ENCODE data around the gene SGCD.

SGCD gene

GRCh38 chr5:156684216-156684615 is 357.3 kb downstream of the SGCD start:
- ChIA-PET CTCF (no interaction called here), POLR2A (no interaction called here)
- TF ChIP-seq SP1 (IDR thresholded peaks at IDR 0.05): no peak
- no peak for DNase-seq (ENCODE audit: extremely low spot score)

- ChIA-PET POLR2A (no interaction called here), CTCF (interaction anchor here (0.6 kb wide), 1 partner anchor 446 kb away, joined by 4 read pairs; no protein-coding TSS in a partner anchor)
- no peak for DNase-seq (ENCODE audit: extremely low spot score)
- no peak for TF ChIP-seq FOXM1 (IDR thresholded peaks at IDR 0.05; ENCODE audit: borderline replicate concordance)
- TF ChIP-seq ELF4 (IDR thresholded peaks at IDR 0.05): no peak
- TF ChIP-seq SP1 (IDR thresholded peaks at IDR 0.05): no peak
- TF ChIP-seq FOXA1 (IDR thresholded peaks at IDR 0.05): no peak
- TF ChIP-seq PKNOX1 (IDR thresholded peaks at IDR 0.05): no peak
- no peak for TF ChIP-seq LEF1 (IDR thresholded peaks at IDR 0.05; ENCODE audit: borderline replicate concordance)
- TF ChIP-seq CTBP1 (IDR thresholded peaks at IDR 0.05; ENCODE audit: borderline replicate concordance): no peak
- no peak for TF ChIP-seq SUZ12 (IDR thresholded peaks at IDR 0.05)
These were observed 358.5 kb downstream of the SGCD start for GRCh38 chr5:156685481-156685880.

GRCh38 chr5:156686380-156686779 is 359.4 kb downstream of the SGCD start:
- ChIA-PET POLR2A (no interaction called here), CTCF (no interaction called here)
- no peak for DNase-seq (ENCODE audit: extremely low spot score)
- TF ChIP-seq ARNT (IDR thresholded peaks at IDR 0.05) (no peak), LEF1 (IDR thresholded peaks at IDR 0.05; ENCODE audit: borderline replicate concordance) (no peak), PKNOX1 (IDR thresholded peaks at IDR 0.05) (no peak), CTBP1 (IDR thresholded peaks at IDR 0.05; ENCODE audit: borderline replicate concordance) (no peak)

- ChIA-PET POLR2A (no interaction called here), CTCF (no interaction called here)
- no peak for DNase-seq (ENCODE audit: extremely low spot score)
- TF ChIP-seq LEF1 (IDR thresholded peaks at IDR 0.05; ENCODE audit: borderline replicate concordance) (no peak), SP1 (IDR thresholded peaks at IDR 0.05) (no peak), TARDBP (IDR thresholded peaks at IDR 0.05) (no peak), SUZ12 (IDR thresholded peaks at IDR 0.05) (no peak), FOXA1 (IDR thresholded peaks at IDR 0.05) (no peak), HDGF (IDR thresholded peaks at IDR 0.05; ENCODE audit: borderline replicate concordance) (no peak), FOXK2 (IDR thresholded peaks at IDR 0.05) (no peak), ARNT (IDR thresholded peaks at IDR 0.05) (no peak), ELF4 (IDR thresholded peaks at IDR 0.05) (no peak), FOXM1 (IDR thresholded peaks at IDR 0.05; ENCODE audit: borderline replicate concordance) (no peak), CTBP1 (IDR thresholded peaks at IDR 0.05; ENCODE audit: borderline replicate concordance) (no peak)
These were observed 359.8 kb downstream of the SGCD start for GRCh38 chr5:156686796-156687195.

GRCh38 chr5:156687514-156687913 is 360.6 kb downstream of the SGCD start:
- ChIA-PET POLR2A (no interaction called here), CTCF (no interaction called here)
- no peak for DNase-seq (ENCODE audit: extremely low spot score)
- no peak for TF ChIP-seq ARNT (IDR thresholded peaks at IDR 0.05)
- TF ChIP-seq PKNOX1 (IDR thresholded peaks at IDR 0.05): no peak
- TF ChIP-seq SP1 (IDR thresholded peaks at IDR 0.05): no peak
- TF ChIP-seq SUZ12 (IDR thresholded peaks at IDR 0.05): no peak
- no peak for TF ChIP-seq FOXK2 (IDR thresholded peaks at IDR 0.05)
- TF ChIP-seq NFRKB (IDR thresholded peaks at IDR 0.05): no peak
- TF ChIP-seq HDGF (IDR thresholded peaks at IDR 0.05; ENCODE audit: borderline replicate concordance): no peak
- no peak for TF ChIP-seq BHLHE40 (IDR thresholded peaks at IDR 0.05; ENCODE audit: borderline replicate concordance)
- no peak for TF ChIP-seq LEF1 (IDR thresholded peaks at IDR 0.05; ENCODE audit: borderline replicate concordance)
- TF ChIP-seq TARDBP (IDR thresholded peaks at IDR 0.05): no peak
- no peak for TF ChIP-seq ELF4 (IDR thresholded peaks at IDR 0.05)
- TF ChIP-seq L3MBTL2 (conservative IDR thresholded peaks at IDR 0.05): no peak
- no peak for TF ChIP-seq ZNF384 (IDR thresholded peaks at IDR 0.05)
- TF ChIP-seq FOXA1 (IDR thresholded peaks at IDR 0.05): no peak
- TF ChIP-seq CTBP1 (IDR thresholded peaks at IDR 0.05; ENCODE audit: borderline replicate concordance): no peak

- no peak for DNase-seq (ENCODE audit: extremely low spot score)
- ChIA-PET POLR2A (no interaction called here), CTCF (no interaction called here)
- TF ChIP-seq PKNOX1 (IDR thresholded peaks at IDR 0.05): no peak
- no peak for TF ChIP-seq TARDBP (IDR thresholded peaks at IDR 0.05)
These were observed 364.6 kb downstream of the SGCD start for GRCh38 chr5:156691572-156691971.

GRCh38 chr5:156693113-156693512 is 366.1 kb downstream of the SGCD start:
- ChIA-PET POLR2A (no interaction called here), CTCF (no interaction called here)
- DNase-seq (ENCODE audit: extremely low spot score): no peak
- no peak for TF ChIP-seq SUZ12 (IDR thresholded peaks at IDR 0.05)
- no peak for TF ChIP-seq NFRKB (IDR thresholded peaks at IDR 0.05)
- no peak for TF ChIP-seq BHLHE40 (IDR thresholded peaks at IDR 0.05; ENCODE audit: borderline replicate concordance)
- TF ChIP-seq PKNOX1 (IDR thresholded peaks at IDR 0.05): no peak
- no peak for TF ChIP-seq FOXK2 (IDR thresholded peaks at IDR 0.05)
- TF ChIP-seq ARNT (IDR thresholded peaks at IDR 0.05): no peak
- no peak for TF ChIP-seq TARDBP (IDR thresholded peaks at IDR 0.05)
- TF ChIP-seq FOXA1 (IDR thresholded peaks at IDR 0.05): no peak
- no peak for TF ChIP-seq L3MBTL2 (conservative IDR thresholded peaks at IDR 0.05)
- TF ChIP-seq HDGF (IDR thresholded peaks at IDR 0.05; ENCODE audit: borderline replicate concordance): no peak
- no peak for TF ChIP-seq ELF4 (IDR thresholded peaks at IDR 0.05)
- no peak for TF ChIP-seq FOXM1 (IDR thresholded peaks at IDR 0.05; ENCODE audit: borderline replicate concordance)
- TF ChIP-seq CTBP1 (IDR thresholded peaks at IDR 0.05; ENCODE audit: borderline replicate concordance): no peak
- no peak for TF ChIP-seq SP1 (IDR thresholded peaks at IDR 0.05)
- no peak for TF ChIP-seq ZNF384 (IDR thresholded peaks at IDR 0.05)
- no peak for TF ChIP-seq LEF1 (IDR thresholded peaks at IDR 0.05; ENCODE audit: borderline replicate concordance)

All from HEK293T (cell line).